GM18907 (cell line): ENCODE data around the gene NKIRAS1.

ENCODE experiments used
- ATAC-seq: cut with Tn5 transposase; IDR thresholded peaks from one replicate; pipeline ENCODE4 v1.9.1; 2021; ENCODE audit warnings: mild to moderate bottlenecking, moderate library complexity; ENCODE audit not compliant: unreplicated experiment

NKIRAS1 gene

GRCh38 chr3:23916886-23917678, at the start of gene NKIRAS1, which contains the start of gene RPL15:
Gene NKIRAS1, minus strand, starts transcription at chr3:23916990. Its CDS starts 6,086 bp downstream, at chr3:23910904.
Gene RPL15, plus strand, starts transcription at chr3:23917132. Its CDS starts 728 bp downstream, at chr3:23917860.
- peak; percentile 96 for ATAC-seq

- no peak for ATAC-seq
Observed at GRCh38 chr3:23966328-23966727, 49.5 kb upstream of the NKIRAS1 start.

- ATAC-seq = no peak
Observed at GRCh38 chr3:23964537-23965235, 47.9 kb upstream of the NKIRAS1 start.

DNA sequence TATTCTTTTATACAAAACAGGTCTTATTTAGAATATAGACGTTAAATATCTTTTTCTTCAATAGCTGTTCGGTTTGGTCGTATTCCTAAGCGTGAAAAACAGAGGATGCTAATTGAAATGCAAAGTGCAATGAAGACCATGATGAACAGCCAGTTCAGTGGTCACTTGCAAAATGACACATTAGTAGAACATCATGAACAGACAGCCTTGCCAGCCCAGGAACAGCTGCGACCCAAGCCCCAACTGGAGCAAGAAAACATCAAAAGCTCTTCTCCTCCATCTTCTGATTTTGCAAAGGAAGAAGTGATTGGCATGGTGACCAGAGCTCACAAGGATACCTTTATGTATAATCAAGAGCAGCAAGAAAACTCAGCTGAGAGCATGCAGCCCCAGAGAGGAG, 45.1 kb upstream of the NKIRAS1 start:
- no peak for ATAC-seq

- no peak for ATAC-seq
Observed at GRCh38 chr3:23961066-23961465, 44.3 kb upstream of the NKIRAS1 start.

GRCh38 chr3:23960649-23961048, 43.9 kb upstream of the NKIRAS1 start:
- no peak for ATAC-seq

DNA sequence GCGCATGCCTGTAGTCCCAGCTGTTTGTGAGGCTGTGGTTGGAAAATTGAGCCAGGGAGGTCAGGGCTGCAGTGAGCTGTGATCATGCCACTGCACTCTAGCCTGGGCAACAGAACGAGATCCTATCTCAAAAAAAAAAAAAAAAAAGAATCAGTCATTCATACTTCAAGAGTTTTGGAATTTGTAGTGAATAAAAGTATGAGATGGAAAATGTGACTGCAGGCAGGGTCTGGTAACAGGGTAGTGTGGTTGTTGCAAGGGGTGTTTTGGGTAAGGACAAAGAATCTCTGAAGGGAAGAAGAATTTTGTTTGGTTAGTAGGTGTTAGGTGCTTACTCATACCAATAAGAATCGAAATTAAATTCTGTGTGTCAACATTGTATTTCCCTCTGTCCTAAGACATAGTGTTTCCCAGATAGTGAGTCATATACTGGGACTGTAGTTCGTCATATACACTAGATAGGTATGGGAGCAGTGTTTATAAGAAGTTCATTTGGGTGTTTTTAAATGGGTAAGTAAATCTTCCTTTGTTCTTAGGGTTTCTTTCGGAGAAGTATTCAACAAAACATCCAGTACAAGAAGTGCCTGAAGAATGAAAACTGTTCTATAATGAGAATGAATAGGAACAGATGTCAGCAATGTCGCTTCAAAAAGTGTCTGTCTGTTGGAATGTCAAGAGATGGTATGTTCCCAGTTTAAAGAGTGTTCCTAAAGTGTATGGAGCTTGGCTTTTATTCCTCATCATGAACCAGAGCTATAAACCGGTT, 42.5 kb upstream of the NKIRAS1 start:
- ATAC-seq = no peak

DNA sequence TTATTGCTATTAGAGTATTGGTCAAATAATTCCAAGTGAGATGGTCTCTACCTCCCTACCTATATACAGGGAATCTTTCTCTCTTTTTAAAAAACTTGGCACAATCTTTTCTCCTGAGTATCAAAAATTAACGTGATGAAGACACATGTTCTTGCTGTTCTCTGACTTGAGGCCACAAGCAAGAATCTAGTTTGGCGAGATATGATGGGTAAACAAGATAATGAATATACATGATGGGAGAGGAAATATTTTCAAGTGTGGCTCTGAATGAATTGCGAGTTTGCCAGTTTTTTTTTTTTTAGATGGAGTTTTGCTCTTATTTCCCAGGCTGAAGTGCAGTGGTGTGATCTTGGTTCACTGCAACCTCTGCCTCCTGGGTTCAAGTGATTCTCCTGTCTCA, 39.9 kb upstream of the NKIRAS1 start:
- no peak for ATAC-seq

DNA sequence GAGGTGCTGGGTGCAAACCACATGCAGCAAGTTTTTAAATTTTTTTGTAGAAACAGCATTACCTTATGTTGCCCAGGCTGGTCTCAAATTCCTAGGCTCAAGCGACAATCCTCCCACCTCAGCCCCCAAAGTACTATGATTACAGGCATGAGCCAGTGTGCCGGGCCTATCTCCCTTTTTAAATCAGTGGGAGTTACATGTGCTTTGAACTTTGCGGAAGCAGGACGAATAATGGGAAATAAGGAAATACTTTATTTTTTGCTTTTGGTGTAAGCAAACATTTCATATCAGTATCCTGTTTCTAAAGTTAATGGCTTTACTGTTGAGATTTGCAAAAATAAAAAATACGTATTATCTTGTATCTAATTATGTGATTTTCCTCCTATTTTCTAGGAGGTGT, 37.4 kb upstream of the NKIRAS1 start:
- no peak for ATAC-seq

GRCh38 chr3:23953523-23953922, 36.7 kb upstream of the NKIRAS1 start:
- no peak for ATAC-seq

DNA sequence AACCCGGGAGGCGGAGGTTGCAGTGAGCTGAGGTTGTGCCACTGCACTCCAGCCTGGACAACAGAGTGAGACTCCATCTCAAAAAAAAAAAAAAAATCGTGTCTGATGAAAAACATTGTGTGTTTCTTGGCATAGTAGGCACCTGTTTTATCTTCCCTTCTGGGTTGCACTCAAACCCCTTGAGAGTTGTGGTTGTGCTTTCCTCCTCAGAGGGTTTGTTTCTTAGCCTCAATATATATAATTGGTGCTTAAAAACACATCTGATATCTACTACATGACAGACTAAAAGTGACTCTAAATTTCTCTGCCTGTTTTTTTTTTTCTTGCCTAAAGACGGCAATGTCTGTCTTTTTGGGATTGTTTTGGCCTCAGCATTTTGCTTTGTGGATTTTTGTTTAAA, 35.9 kb upstream of the NKIRAS1 start:
- peak; percentile 59 for ATAC-seq

DNA sequence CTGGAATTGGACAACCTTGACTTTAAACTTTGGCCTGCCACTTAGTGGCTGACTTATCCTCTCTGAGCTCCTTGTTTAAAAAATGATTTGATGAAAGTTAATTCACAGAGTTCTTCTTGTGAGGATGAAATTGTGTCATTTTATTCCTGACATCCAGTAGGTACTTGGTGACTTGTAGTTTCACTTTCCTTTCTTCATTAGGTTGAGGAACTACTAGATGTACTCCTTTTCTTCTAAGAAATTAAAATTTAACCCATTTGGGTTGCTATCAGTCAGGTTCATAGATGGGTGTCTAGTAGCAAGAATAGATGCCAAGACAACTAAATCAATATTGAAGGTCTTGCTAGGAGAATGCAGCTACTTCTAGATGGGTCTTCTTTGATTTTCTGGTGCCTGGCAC, 33.5 kb upstream of the NKIRAS1 start:
- ATAC-seq = peak; percentile 44

- ATAC-seq = peak; percentile 20
Observed at GRCh38 chr3:23949784-23950183, 33.0 kb upstream of the NKIRAS1 start.

GRCh38 chr3:23948761-23949160, 32.0 kb upstream of the NKIRAS1 start:
- no peak for ATAC-seq

- ATAC-seq = peak; percentile 81
Observed at GRCh38 chr3:23945913-23946687, 29.3 kb upstream of the NKIRAS1 start.

- no peak for ATAC-seq
Observed at GRCh38 chr3:23945663-23945912, 28.8 kb upstream of the NKIRAS1 start.

- ATAC-seq = peak; percentile 67
Observed at GRCh38 chr3:23944861-23945662, 28.3 kb upstream of the NKIRAS1 start, which contains the start of gene NR1D2. Gene NR1D2, plus strand, starts transcription at chr3:23945286. Its CDS starts 293 bp downstream, at chr3:23945579.

DNA sequence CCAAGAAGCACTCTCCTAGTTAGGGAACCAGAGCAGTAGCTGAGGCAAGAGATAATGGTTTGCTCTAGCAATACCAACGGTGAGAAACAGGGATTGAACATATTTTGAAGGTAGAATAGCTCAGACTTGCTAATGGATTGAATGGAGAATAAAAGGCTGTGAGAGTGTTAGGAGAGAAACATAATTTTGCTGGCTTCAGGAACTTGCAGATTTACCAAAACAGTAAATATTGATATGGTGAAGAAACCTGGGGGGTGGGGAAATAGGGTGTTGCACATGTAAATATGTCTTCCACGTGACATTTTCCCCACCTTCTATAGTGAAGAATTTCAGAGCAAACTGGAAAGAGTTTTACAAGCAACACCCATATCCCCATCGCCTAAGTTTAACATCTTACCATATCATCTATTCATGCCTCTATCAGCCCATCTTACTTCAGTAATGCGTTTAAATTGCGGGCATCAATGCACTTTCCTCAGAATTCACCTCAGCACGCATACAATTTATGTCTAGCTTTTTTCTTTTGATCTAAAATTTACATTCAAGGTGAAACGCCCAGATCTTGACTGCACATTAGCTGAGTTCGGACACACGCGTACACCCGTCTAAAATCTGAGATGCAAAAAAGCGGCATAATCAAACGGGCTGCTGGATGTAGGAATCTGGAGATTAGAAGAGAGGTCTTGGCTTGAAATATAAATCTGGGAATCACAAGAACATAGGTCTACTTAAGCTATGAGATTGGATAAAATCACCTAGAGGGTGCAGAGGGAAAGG, 27.4 kb upstream of the NKIRAS1 start:
- ATAC-seq = no peak

- ATAC-seq = no peak
Observed at GRCh38 chr3:23942546-23942945, 25.8 kb upstream of the NKIRAS1 start.
